ENCODE data around the gene SORBS1.

Gene SORBS1

GRCh38 chr10:95304463-95304862, 256.7 kb downstream of the SORBS1 start:
- H3K4me3 ChIP-seq (ENCODE audit: low read depth, low read length): no peak overlapping the region
- TF ChIP-seq CTCF (IDR thresholded peaks at IDR 0.05; ENCODE audit: low read depth, low read length, missing control alignments): no peak
- no peak for DNase-seq (ENCODE audit: low read depth)
- in situ Hi-C loops (cut with HindIII; ENCODE audit: low sequenced_read_pairs): no loop called here

- in situ Hi-C loops (cut with HindIII; ENCODE audit: low sequenced_read_pairs): no loop called here
Measured at GRCh38 chr10:95303950-95304349, 257.2 kb downstream of the SORBS1 start.

GRCh38 chr10:95303535-95303934, 257.6 kb downstream of the SORBS1 start:
- in situ Hi-C loops (cut with HindIII; ENCODE audit: low sequenced_read_pairs): no loop called here
- no peak for DNase-seq (ENCODE audit: low read depth)
- H3K4me3 ChIP-seq (ENCODE audit: low read depth, low read length): no peak overlapping the region
- TF ChIP-seq CTCF (IDR thresholded peaks at IDR 0.05; ENCODE audit: low read depth, low read length, missing control alignments): no peak

More at GRCh38 chr10:95303950-95304349, 257.2 kb downstream of the SORBS1 start:
- no peak overlapping the region for H3K4me3 ChIP-seq (ENCODE audit: low read depth, low read length)
- TF ChIP-seq CTCF (IDR thresholded peaks at IDR 0.05; ENCODE audit: low read depth, low read length, missing control alignments): no peak
- no peak for DNase-seq (ENCODE audit: low read depth)

- no peak overlapping the region for H3K4me3 ChIP-seq (ENCODE audit: low read depth, low read length)
- no peak for DNase-seq (ENCODE audit: low read depth)
- in situ Hi-C loops (cut with HindIII; ENCODE audit: low sequenced_read_pairs): no loop called here
- no peak for TF ChIP-seq CTCF (IDR thresholded peaks at IDR 0.05; ENCODE audit: low read depth, low read length, missing control alignments)
Measured at GRCh38 chr10:95300022-95300539, 261.1 kb downstream of the SORBS1 start.

- in situ Hi-C loops (cut with HindIII; ENCODE audit: low sequenced_read_pairs): no loop called here
- no peak for TF ChIP-seq CTCF (IDR thresholded peaks at IDR 0.05; ENCODE audit: low read depth, low read length, missing control alignments)
- DNase-seq (ENCODE audit: low read depth): no peak
- H3K4me3 ChIP-seq (ENCODE audit: low read depth, low read length): no peak overlapping the region
Measured at GRCh38 chr10:95297402-95297801, 263.8 kb downstream of the SORBS1 start.

- DNase-seq (ENCODE audit: low read depth): no peak
- in situ Hi-C loops (cut with HindIII; ENCODE audit: low sequenced_read_pairs): no loop called here
- no peak for TF ChIP-seq CTCF (IDR thresholded peaks at IDR 0.05; ENCODE audit: low read depth, low read length, missing control alignments)
- H3K4me3 ChIP-seq (ENCODE audit: low read depth, low read length): no peak overlapping the region
Measured at GRCh38 chr10:95296764-95297163, 264.4 kb downstream of the SORBS1 start.

Measured in astrocyte of the cerebellum (primary cell).